Measurements from ENCODE around the gene LTA4H.

LTA4H gene

DNA sequence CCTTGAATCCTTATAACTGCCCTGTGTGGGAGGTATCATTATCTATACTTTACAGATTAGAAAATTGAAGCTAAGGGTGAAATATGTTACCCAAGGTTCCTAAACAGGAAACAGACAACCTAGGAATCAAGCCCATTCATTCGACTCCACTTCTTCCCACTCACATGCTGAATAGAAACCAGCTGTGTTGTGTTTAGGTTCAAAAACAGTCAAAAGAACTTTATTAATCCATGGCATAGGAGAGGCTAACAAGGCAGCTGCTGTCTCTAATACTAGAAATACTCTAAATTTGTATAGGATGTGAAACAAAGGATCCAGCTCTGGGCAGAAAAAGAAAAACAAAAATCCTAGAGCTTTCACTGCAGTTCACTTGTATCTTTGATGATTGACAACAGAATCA lies 82.4 kb downstream of the LTA4H start:
- Histone ChIP-seq H3K27me3 (ENCODE audit: control insufficient read depth, insufficient read depth, low read length) (no peaks in the 10 kb centered on the region), H3K9me3 (ENCODE audit: control insufficient read depth, low read length) (peaks cover 3% of the 10 kb centered on the region), H3K36me3 (ENCODE audit: control insufficient read depth, insufficient read depth, low read length) (no peaks in the 10 kb centered on the region), H3K4me3 (ENCODE audit: low read depth, low read length) (no peak overlapping the region), H3K79me2 (no peaks in the 10 kb centered on the region), H3K4me1 (no peaks in the 10 kb centered on the region), H2AFZ (no peak overlapping the region), H3K9ac (no peak overlapping the region), H3K27ac (no peak overlapping the region), H3K4me2 (ENCODE audit: low read length) (no peak overlapping the region)
- TF ChIP-seq, protein P1, sequence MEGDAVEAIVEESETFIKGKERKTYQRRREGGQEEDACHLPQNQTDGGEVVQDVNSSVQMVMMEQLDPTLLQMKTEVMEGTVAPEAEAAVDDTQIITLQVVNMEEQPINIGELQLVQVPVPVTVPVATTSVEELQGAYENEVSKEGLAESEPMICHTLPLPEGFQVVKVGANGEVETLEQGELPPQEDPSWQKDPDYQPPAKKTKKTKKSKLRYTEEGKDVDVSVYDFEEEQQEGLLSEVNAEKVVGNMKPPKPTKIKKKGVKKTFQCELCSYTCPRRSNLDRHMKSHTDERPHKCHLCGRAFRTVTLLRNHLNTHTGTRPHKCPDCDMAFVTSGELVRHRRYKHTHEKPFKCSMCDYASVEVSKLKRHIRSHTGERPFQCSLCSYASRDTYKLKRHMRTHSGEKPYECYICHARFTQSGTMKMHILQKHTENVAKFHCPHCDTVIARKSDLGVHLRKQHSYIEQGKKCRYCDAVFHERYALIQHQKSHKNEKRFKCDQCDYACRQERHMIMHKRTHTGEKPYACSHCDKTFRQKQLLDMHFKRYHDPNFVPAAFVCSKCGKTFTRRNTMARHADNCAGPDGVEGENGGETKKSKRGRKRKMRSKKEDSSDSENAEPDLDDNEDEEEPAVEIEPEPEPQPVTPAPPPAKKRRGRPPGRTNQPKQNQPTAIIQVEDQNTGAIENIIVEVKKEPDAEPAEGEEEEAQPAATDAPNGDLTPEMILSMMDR (IDR thresholded peaks at IDR 0.05): no peak

GRCh38 chr12:95951515-95951914 lies 83.9 kb downstream of the LTA4H start:
- Histone ChIP-seq H3K79me2 (no peaks in the 10 kb centered on the region), H3K27me3 (ENCODE audit: control insufficient read depth, insufficient read depth, low read length) (no peaks in the 10 kb centered on the region), H3K27ac (no peak overlapping the region), H3K36me3 (ENCODE audit: control insufficient read depth, insufficient read depth, low read length) (no peaks in the 10 kb centered on the region), H3K9ac (no peak overlapping the region), H3K4me3 (ENCODE audit: low read depth, low read length) (no peak overlapping the region), H2AFZ (no peak overlapping the region), H3K4me1 (no peaks in the 10 kb centered on the region), H3K4me2 (ENCODE audit: low read length) (no peak overlapping the region), H3K9me3 (ENCODE audit: control insufficient read depth, low read length) (peaks cover 3% of the 10 kb centered on the region)
- TF ChIP-seq, protein P1 (IDR thresholded peaks at IDR 0.05): no peak
